ENCODE data around the gene NKD2.
A peak's percentile ranks its signal among the peaks of the same experiment; 100 is the strongest.

Gene NKD2

DNA sequence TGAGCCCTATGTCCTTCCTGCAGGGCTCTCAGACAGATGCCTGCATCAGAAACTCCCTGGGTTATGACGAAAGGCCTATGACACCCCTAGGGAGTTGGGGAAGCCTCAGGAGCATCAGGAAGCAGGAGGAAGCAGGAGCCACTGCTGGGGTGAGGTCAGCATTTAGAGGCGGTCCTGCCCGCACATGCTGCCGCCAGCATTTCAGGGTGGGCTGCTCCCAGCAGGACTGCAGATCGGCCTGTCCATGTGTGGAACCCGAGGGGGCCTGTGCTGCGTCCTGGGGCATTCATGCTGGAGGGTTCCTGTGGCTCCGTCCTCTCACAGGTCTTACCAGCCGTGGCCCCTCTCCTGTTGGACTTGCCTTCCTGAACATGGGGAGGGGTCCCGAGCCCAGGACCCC lies 6.9 kb downstream of the NKD2 start:
- TF ChIP-seq CTCF (conservative IDR thresholded peaks at IDR 0.05; ENCODE audit: low read depth, low read length): no peak
- Histone ChIP-seq H2AFZ (ENCODE audit: low read depth) (no peak overlapping the region), H3K4me1 (ENCODE audit: low read depth, poor library complexity, severe bottlenecking) (peaks cover 69% of the 10 kb centered on the region), H3K4me3 (IDR thresholded peaks at IDR 0.05; ENCODE audit: insufficient read depth, low read depth, low read length) (no peak overlapping the region), H3K36me3 (ENCODE audit: insufficient read depth) (peaks cover 16% of the 10 kb centered on the region; the same call in 1 of the 2 replicates), H3K4me2 (no peak overlapping the region), H3K79me2 (ENCODE audit: insufficient read depth, low read depth) (peaks cover 100% of the 10 kb centered on the region), H4K20me1 (ENCODE audit: insufficient read depth) (peaks cover 37% of the 10 kb centered on the region), H3K9ac (peak overlapping the region; percentile 4; the same call in 1 of the 2 replicates), H3K27me3 (ENCODE audit: insufficient read depth, low read depth) (no peaks in the 10 kb centered on the region), H3K27ac (peak overlapping the region; percentile 12; the same call in 1 of the 2 replicates)

GRCh38 chr5:1016036-1016435 lies 7.4 kb downstream of the NKD2 start:
- Histone ChIP-seq H3K9ac (no peak overlapping the region), H3K27me3 (ENCODE audit: insufficient read depth, low read depth) (no peaks in the 10 kb centered on the region), H4K20me1 (ENCODE audit: insufficient read depth) (peaks cover 32% of the 10 kb centered on the region), H3K4me1 (ENCODE audit: low read depth, poor library complexity, severe bottlenecking) (peaks cover 69% of the 10 kb centered on the region), H3K4me3 (IDR thresholded peaks at IDR 0.05; ENCODE audit: insufficient read depth, low read depth, low read length) (no peak overlapping the region), H3K27ac (no peak overlapping the region), H2AFZ (ENCODE audit: low read depth) (no peak overlapping the region), H3K36me3 (ENCODE audit: insufficient read depth) (peaks cover 16% of the 10 kb centered on the region; the same call in 1 of the 2 replicates), H3K79me2 (ENCODE audit: insufficient read depth, low read depth) (peaks cover 97% of the 10 kb centered on the region), H3K4me2 (no peak overlapping the region)
- no peak for TF ChIP-seq CTCF (conservative IDR thresholded peaks at IDR 0.05; ENCODE audit: low read depth, low read length)

DNA sequence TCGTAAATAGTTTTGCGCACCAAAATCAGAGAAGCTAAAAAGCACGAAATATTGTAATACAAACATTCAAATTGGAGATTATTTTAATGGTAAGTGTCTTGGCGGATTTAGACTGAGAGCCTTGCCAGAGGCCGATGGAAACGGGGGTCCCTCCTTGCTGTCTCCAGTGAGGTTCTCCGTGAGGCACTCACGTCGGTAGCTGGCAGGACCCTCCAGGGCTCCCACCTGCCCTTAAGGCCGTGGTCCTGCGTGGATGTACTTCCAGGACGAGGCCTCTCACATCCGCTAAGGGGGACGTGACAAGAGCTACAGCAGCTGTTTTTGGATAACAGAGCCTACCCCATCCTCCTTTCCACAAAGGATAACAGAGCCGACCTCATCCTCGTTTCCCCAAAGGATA lies 7.9 kb downstream of the NKD2 start:
- H3K4me2 ChIP-seq: no peak overlapping the region

DNA sequence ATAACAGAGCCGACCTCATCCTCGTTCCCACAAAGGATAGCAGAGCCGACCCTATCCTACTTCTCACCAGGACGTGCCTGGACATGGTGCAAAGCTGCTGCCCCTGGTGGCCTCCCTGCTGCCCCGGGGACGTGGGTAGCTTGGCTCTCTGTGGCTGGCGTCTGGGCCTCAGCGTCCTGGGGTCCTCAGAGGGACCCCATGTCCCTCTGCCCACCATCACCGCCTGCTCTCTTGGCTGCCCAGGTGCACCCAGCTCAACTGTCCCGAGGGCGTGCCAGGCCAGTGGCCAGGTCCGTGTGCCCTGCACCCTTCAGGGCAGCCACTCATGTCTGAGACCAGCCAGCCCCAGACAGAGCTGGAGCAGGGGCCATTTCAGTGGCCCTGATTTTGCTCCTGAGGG lies 8.5 kb downstream of the NKD2 start:
- Histone ChIP-seq H3K9ac (no peak overlapping the region), H3K27me3 (ENCODE audit: insufficient read depth, low read depth) (no peaks in the 10 kb centered on the region), H3K27ac (peak overlapping the region; percentile 97; the same call in 1 of the 2 replicates), H3K4me3 (IDR thresholded peaks at IDR 0.05; ENCODE audit: insufficient read depth, low read depth, low read length) (no peak overlapping the region), H3K79me2 (ENCODE audit: insufficient read depth, low read depth) (peaks cover 87% of the 10 kb centered on the region), H2AFZ (ENCODE audit: low read depth) (no peak overlapping the region), H3K4me1 (ENCODE audit: low read depth, poor library complexity, severe bottlenecking) (peaks cover 66% of the 10 kb centered on the region), H4K20me1 (ENCODE audit: insufficient read depth) (peaks cover 22% of the 10 kb centered on the region; the same call in 1 of the 2 replicates), H3K4me2 (no peak overlapping the region; the same call in 1 of the 2 replicates), H3K36me3 (ENCODE audit: insufficient read depth) (peaks cover 16% of the 10 kb centered on the region; the same call in 1 of the 2 replicates)
- no peak for TF ChIP-seq CTCF (conservative IDR thresholded peaks at IDR 0.05; ENCODE audit: low read depth, low read length)

More for the DNA sequence above, 7.9 kb downstream of the NKD2 start:
- Histone ChIP-seq H3K9ac (no peak overlapping the region), H3K4me1 (ENCODE audit: low read depth, poor library complexity, severe bottlenecking) (peaks cover 66% of the 10 kb centered on the region), H3K79me2 (ENCODE audit: insufficient read depth, low read depth) (peaks cover 93% of the 10 kb centered on the region), H3K27me3 (ENCODE audit: insufficient read depth, low read depth) (no peaks in the 10 kb centered on the region), H3K4me3 (IDR thresholded peaks at IDR 0.05; ENCODE audit: insufficient read depth, low read depth, low read length) (no peak overlapping the region), H3K27ac (no peak overlapping the region), H3K36me3 (ENCODE audit: insufficient read depth) (peaks cover 16% of the 10 kb centered on the region; the same call in 1 of the 2 replicates), H4K20me1 (ENCODE audit: insufficient read depth) (peaks cover 28% of the 10 kb centered on the region), H2AFZ (ENCODE audit: low read depth) (no peak overlapping the region)
- no peak for TF ChIP-seq CTCF (conservative IDR thresholded peaks at IDR 0.05; ENCODE audit: low read depth, low read length)

Measured in KMS-11 (cell line).